Activated CD4-positive, alpha-beta memory T cell treated with anti-CD3 and anti-CD28 coated beads for 36 hours (primary cell): ENCODE measurements around the gene PREX1. TPM values are rescaled to one million over a fixed set of nuclear protein-coding genes. Genes with fewer than 3 reads are reported as not detected.

Experiments used
- CTCF ChIA-PET: fragments of 350-600 bp; sonication (Branson Sonifier 250); formaldehyde crosslinking; loops from one replicate; lab custom pipeline; 2021; ENCODE audit warnings: antibody characterized with exemption, inconsistent platforms; lab: Charles Lee
- POLR2A ChIA-PET: fragments of 350-600 bp; sonication (Branson Sonifier 250); formaldehyde crosslinking; loops from one replicate; lab custom pipeline; 2021; ENCODE audit warnings: antibody characterized with exemption; lab: Charles Lee
- DNase-seq: peaks from one replicate; pipeline ENCODE4 v3.0.0-alpha.2; 2020
- H3K27ac Mint-ChIP-seq: one replicate; pipeline ENCODE4 v1.8.0; 2021; ENCODE audit warnings: mixed read lengths
- H3K27me3 Mint-ChIP-seq: one replicate; pipeline ENCODE4 v1.8.0; 2021; ENCODE audit warnings: mixed read lengths
- H3K36me3 Mint-ChIP-seq: one replicate; pipeline ENCODE4 v1.8.0; 2021; ENCODE audit warnings: mixed read lengths
- H3K4me1 Mint-ChIP-seq: one replicate; pipeline ENCODE4 v1.8.0; 2021; ENCODE audit warnings: low read depth, mixed read lengths
- H3K4me3 Mint-ChIP-seq: one replicate; pipeline ENCODE4 v1.8.0; 2021; ENCODE audit warnings: mild to moderate bottlenecking, mixed read lengths
- H3K9me3 Mint-ChIP-seq: one replicate; pipeline ENCODE4 v1.8.0; 2021; ENCODE audit warnings: mixed read lengths
- intact Hi-C: fragments of 100-400 bp; cut with micrococcal nuclease; formaldehyde crosslinking; loops from one replicate; pipeline ENCODE4 v1.15.1; 2023
- total RNA-seq, 2 experiments: library from RNA; stranded (reverse); gene quantifications; one replicate each; pipeline ENCODE4 v1.2.3, GENCODE V29; 2021

PREX1 gene
- total RNA-seq, 2 experiments from 2014 or later = 91.5 to 92.8 TPM

DNA sequence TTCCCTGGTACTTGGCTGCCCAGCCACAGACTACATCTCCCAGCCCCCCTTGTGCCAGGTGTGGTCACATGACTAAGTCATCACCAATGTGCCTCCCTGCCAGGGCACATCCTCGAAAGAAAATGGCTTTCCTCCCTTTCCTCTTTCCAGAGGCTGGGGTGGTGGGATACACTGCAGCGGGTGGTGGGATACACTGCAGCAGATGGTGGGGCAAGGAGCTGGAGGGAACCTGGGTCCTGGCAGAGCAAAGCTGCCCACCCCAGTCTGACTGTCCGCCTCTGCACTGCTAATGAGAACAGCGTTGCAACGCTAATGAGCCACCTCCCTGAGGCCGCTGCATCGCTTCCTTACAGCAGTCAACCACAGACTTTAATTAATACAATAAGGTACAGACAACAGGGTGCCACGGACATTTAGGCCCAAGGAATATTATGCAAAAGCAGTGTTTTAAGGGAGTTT, 125.3 kb downstream of the PREX1 start:
- peaks cover 49% of the 10 kb centered on the region for H3K36me3 Mint-ChIP-seq
- H3K27ac Mint-ChIP-seq = no peak overlapping the region
- ChIA-PET POLR2A (no interaction called here), CTCF (no interaction called here)
- no peak for DNase-seq
- no peaks in the 10 kb centered on the region for H3K27me3 Mint-ChIP-seq
- peaks cover 48% of the 10 kb centered on the region for H3K4me1 Mint-ChIP-seq
- H3K4me3 Mint-ChIP-seq = no peak overlapping the region
- intact Hi-C loops = no loop called here
- H3K9me3 Mint-ChIP-seq = no peaks in the 10 kb centered on the region

DNA sequence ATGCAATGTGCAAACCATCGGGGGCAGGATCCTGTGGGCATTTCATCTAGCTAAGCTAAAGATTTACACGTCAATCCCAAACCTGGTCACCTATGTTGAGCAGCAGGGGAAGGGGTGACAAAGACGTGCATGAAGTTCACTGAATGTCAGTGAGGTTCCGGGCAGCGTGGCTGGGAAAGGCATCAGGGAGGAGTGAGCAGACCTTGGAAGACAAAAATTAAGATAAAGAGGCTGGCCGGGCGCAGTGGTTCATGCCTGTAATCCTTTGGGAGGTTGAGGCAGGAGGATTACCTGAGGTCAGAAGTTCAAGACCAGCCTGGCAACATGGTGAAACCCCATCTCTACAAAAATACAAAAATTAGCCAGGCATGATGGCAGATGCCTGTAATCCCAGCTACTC, 126.1 kb downstream of the PREX1 start:
- DNase-seq = no peak
- H3K27ac Mint-ChIP-seq = peak overlapping the region; percentile 23
- no peak overlapping the region for H3K4me3 Mint-ChIP-seq
- ChIA-PET POLR2A (no interaction called here), CTCF (no interaction called here)
- no peaks in the 10 kb centered on the region for H3K27me3 Mint-ChIP-seq
- no peaks in the 10 kb centered on the region for H3K9me3 Mint-ChIP-seq
- peaks cover 41% of the 10 kb centered on the region for H3K4me1 Mint-ChIP-seq
- intact Hi-C loops = no loop called here
- peaks cover 45% of the 10 kb centered on the region for H3K36me3 Mint-ChIP-seq

- Mint-ChIP-seq H3K36me3 (peaks cover 33% of the 10 kb centered on the region), H3K9me3 (no peaks in the 10 kb centered on the region), H3K4me1 (peaks cover 26% of the 10 kb centered on the region), H3K27me3 (no peaks in the 10 kb centered on the region), H3K4me3 (no peak overlapping the region), H3K27ac (peak overlapping the region; percentile 53)
- intact Hi-C loops = no loop called here
- no peak for DNase-seq
- POLR2A ChIA-PET = no interaction called here
- CTCF ChIA-PET = interaction anchor here (1.5 kb wide), 1 partner anchor 207 kb away, joined by 4 read pairs; no protein-coding TSS in a partner anchor
Measured at GRCh38 chr20:48698507-48699267, 129.1 kb downstream of the PREX1 start.

GRCh38 chr20:48697845-48698491, 129.8 kb downstream of the PREX1 start:
- H3K4me1 Mint-ChIP-seq = peaks cover 26% of the 10 kb centered on the region
- no peaks in the 10 kb centered on the region for H3K27me3 Mint-ChIP-seq
- DNase-seq = peak; percentile 54
- no peak overlapping the region for H3K4me3 Mint-ChIP-seq
- H3K36me3 Mint-ChIP-seq = peaks cover 33% of the 10 kb centered on the region
- H3K27ac Mint-ChIP-seq = peak overlapping the region; percentile 53
- H3K9me3 Mint-ChIP-seq = no peaks in the 10 kb centered on the region
- POLR2A ChIA-PET = no interaction called here
- CTCF ChIA-PET = interaction anchor here (1.5 kb wide), 1 partner anchor 207 kb away, joined by 4 read pairs; no protein-coding TSS in a partner anchor
- intact Hi-C loops = no loop called here

DNA sequence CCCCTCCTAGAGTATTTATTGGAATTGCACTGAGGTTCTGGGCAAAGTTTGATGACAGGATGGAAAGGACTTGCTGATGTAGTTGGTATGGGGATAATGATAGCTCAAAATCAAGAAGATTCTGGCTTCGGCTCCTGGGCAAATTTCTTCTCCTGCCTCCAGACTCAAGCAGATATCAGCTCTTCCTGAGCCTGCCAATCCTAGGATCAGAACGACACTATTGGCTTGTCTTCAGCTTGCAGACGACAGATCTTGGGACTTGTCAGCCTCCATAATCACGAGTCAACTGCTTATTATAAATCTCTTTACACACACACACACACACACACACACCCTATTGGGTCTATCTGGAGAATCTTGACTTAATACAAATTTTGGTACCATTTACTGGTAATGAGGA, 131.1 kb downstream of the PREX1 start:
- POLR2A ChIA-PET = interaction anchor here (1.2 kb wide), 1 partner anchor 9 kb away, joined by 3 read pairs; no protein-coding TSS in a partner anchor
- peaks cover 25% of the 10 kb centered on the region for H3K4me1 Mint-ChIP-seq
- intact Hi-C loops = no loop called here
- CTCF ChIA-PET = interaction anchor here (1.2 kb wide), 1 partner anchor 91 kb away, joined by 3 read pairs; no protein-coding TSS in a partner anchor
- no peak overlapping the region for H3K27ac Mint-ChIP-seq
- H3K27me3 Mint-ChIP-seq = no peaks in the 10 kb centered on the region
- no peak for DNase-seq
- H3K36me3 Mint-ChIP-seq = peaks cover 33% of the 10 kb centered on the region
- H3K9me3 Mint-ChIP-seq = no peaks in the 10 kb centered on the region
- no peak overlapping the region for H3K4me3 Mint-ChIP-seq

DNA sequence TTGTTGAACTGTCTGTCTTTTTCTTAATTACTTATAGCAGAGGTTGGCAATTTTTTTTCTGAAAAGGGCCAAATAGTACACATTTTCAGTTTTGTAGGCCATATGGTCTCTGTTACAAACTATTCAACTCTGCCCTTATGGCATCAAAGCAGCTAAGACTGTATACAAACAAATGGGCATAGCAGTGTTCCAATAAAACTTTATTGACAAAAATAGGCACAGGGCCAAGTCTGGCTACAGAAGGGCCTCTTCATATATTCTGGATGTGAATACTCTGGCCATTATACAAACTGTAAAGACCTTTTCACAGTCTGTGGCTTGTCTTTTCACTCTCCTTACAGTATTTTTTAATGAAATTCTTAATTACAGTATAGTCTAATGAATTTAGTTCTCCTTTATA, 132.1 kb downstream of the PREX1 start:
- ChIA-PET POLR2A (interaction anchor here (1.2 kb wide), 1 partner anchor 10 kb away, joined by 3 read pairs; no protein-coding TSS in a partner anchor), CTCF (interaction anchor here (1.2 to 1.6 kb wide), 2 partner anchors 12 to 38 kb away, joined by 3 to 5 read pairs; no protein-coding TSS in a partner anchor)
- no peaks in the 10 kb centered on the region for H3K27me3 Mint-ChIP-seq
- H3K4me3 Mint-ChIP-seq = no peak overlapping the region
- no peaks in the 10 kb centered on the region for H3K9me3 Mint-ChIP-seq
- H3K4me1 Mint-ChIP-seq = peaks cover 24% of the 10 kb centered on the region
- intact Hi-C loops = no loop called here
- no peak overlapping the region for H3K27ac Mint-ChIP-seq
- no peak for DNase-seq
- peaks cover 37% of the 10 kb centered on the region for H3K36me3 Mint-ChIP-seq

DNA sequence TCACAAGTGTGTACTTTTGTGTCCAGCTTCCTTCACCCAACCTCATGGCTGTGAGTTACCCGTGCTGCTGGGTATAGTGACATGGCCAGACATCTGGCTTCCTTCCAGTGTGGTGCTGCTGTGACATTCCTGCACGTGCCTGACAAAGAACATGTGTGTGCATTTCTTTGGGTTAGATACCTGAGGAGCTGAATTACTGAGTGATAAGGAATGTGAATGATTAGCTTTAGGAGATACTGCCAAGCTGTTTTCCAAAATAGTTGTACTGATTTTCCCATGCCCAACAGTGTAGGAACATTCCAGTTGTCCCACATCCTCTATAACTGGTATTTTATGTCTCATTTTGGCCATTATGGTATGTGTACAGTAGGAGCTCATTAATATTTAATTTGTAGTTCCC, 132.5 kb downstream of the PREX1 start:
- CTCF ChIA-PET = interaction anchor here (1.2 to 1.6 kb wide), 2 partner anchors 11 to 38 kb away, joined by 3 to 5 read pairs; no protein-coding TSS in a partner anchor
- no peaks in the 10 kb centered on the region for H3K9me3 Mint-ChIP-seq

GRCh38 chr20:48694381-48694865, 133.4 kb downstream of the PREX1 start:
- Mint-ChIP-seq H3K9me3 (no peaks in the 10 kb centered on the region), H3K27ac (no peak overlapping the region), H3K4me1 (peaks cover 18% of the 10 kb centered on the region), H3K4me3 (no peak overlapping the region), H3K27me3 (no peaks in the 10 kb centered on the region), H3K36me3 (peaks cover 34% of the 10 kb centered on the region)
- ChIA-PET CTCF (interaction anchor here (0.5 to 1.6 kb wide), 4 partner anchors 11 to 37 kb away, joined by 3 to 5 read pairs (median 3); no protein-coding TSS in a partner anchor), POLR2A (no interaction called here)
- DNase-seq = no peak
- intact Hi-C loops = no loop called here

More for the DNA sequence above, 132.5 kb downstream of the PREX1 start:
- H3K4me3 Mint-ChIP-seq = no peak overlapping the region
- intact Hi-C loops = no loop called here
- POLR2A ChIA-PET = no interaction called here
- no peaks in the 10 kb centered on the region for H3K27me3 Mint-ChIP-seq
- H3K4me1 Mint-ChIP-seq = peaks cover 24% of the 10 kb centered on the region
- H3K27ac Mint-ChIP-seq = peak overlapping the region; percentile 14
- DNase-seq = no peak
- H3K36me3 Mint-ChIP-seq = peaks cover 34% of the 10 kb centered on the region

DNA sequence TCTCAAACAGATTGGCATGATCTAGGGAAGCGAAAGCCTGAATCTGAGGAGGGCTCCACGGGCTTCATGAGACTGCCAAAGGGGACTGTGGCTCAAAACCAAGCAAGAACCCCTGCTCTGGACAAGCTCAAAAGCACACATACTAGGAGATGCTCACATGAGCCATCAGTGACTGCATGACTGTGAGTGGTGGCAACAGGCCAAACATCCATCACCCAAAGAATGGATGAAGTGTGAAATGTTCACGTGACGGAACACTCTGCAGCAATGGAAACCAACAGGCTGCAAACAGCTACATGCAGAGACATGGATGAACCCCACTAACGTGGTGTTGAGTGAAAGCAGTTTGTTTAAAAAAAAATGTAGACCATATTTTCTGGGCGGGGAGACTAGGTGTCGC, 136.3 kb downstream of the PREX1 start:
- Mint-ChIP-seq H3K27me3 (no peaks in the 10 kb centered on the region), H3K4me1 (peaks cover 10% of the 10 kb centered on the region), H3K27ac (no peak overlapping the region), H3K36me3 (peaks cover 34% of the 10 kb centered on the region), H3K9me3 (no peaks in the 10 kb centered on the region), H3K4me3 (no peak overlapping the region)
- intact Hi-C loops = no loop called here
- DNase-seq = no peak
- POLR2A ChIA-PET = no interaction called here
- CTCF ChIA-PET = interaction anchor here (2.2 kb wide), 1 partner anchor 135 kb away, joined by 4 read pairs; no protein-coding TSS in a partner anchor

- peaks cover 34% of the 10 kb centered on the region for H3K36me3 Mint-ChIP-seq
- peaks cover 10% of the 10 kb centered on the region for H3K4me1 Mint-ChIP-seq
- no peaks in the 10 kb centered on the region for H3K9me3 Mint-ChIP-seq
- intact Hi-C loops = no loop called here
- no peak for DNase-seq
- H3K27me3 Mint-ChIP-seq = no peaks in the 10 kb centered on the region
- ChIA-PET POLR2A (no interaction called here), CTCF (interaction anchor here (2.2 kb wide), 1 partner anchor 136 kb away, joined by 4 read pairs; no protein-coding TSS in a partner anchor)
- no peak overlapping the region for H3K27ac Mint-ChIP-seq
- H3K4me3 Mint-ChIP-seq = no peak overlapping the region
Measured at GRCh38 chr20:48690888-48691287, 136.9 kb downstream of the PREX1 start.

DNA sequence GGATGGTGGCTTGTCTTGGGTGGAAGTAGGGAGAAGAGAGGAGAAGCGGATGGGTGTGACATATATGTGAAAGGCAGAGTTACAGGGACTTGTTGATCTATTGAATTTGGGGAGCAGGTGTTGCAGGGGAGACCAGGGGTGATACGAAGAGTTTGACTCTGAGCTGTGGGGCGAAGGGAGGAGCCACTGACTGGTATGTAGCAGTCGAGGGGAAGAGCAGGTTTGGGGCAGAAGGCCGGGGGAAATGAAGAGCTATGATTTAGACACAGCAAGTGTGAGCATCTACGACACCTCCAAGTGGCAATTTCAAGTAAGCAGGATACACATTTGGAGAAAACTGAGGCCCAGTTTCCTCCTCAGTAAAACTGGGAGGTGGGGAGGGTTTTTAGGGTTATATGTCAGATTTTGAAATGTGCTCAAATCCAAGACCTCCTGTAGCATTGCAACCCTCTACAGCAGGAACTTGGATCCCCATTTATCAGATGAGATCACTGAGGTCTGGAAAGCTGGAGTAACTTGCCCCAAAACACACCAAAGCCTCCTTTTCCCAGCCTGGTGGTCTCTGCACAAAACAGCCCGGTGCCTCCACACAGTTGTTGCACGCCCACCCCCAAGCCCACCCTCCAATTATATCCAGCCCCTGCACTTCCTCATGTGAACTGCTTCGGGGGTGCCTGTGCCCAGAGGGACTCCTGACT, 137.8 kb downstream of the PREX1 start:
- intact Hi-C loops = no loop called here
- peaks cover 37% of the 10 kb centered on the region for H3K36me3 Mint-ChIP-seq
- ChIA-PET CTCF (interaction anchor here (2.2 kb wide), 1 partner anchor 137 kb away, joined by 4 read pairs; no protein-coding TSS in a partner anchor), POLR2A (no interaction called here)
- H3K4me1 Mint-ChIP-seq = peaks cover 11% of the 10 kb centered on the region
- no peak overlapping the region for H3K27ac Mint-ChIP-seq
- no peaks in the 10 kb centered on the region for H3K27me3 Mint-ChIP-seq
- H3K9me3 Mint-ChIP-seq = no peaks in the 10 kb centered on the region
- H3K4me3 Mint-ChIP-seq = no peak overlapping the region
- DNase-seq = no peak
